Measurements from ENCODE around the gene UNCX.
A peak's percentile ranks its signal among the peaks of the same experiment; 100 is the strongest.

The UNCX gene

DNA sequence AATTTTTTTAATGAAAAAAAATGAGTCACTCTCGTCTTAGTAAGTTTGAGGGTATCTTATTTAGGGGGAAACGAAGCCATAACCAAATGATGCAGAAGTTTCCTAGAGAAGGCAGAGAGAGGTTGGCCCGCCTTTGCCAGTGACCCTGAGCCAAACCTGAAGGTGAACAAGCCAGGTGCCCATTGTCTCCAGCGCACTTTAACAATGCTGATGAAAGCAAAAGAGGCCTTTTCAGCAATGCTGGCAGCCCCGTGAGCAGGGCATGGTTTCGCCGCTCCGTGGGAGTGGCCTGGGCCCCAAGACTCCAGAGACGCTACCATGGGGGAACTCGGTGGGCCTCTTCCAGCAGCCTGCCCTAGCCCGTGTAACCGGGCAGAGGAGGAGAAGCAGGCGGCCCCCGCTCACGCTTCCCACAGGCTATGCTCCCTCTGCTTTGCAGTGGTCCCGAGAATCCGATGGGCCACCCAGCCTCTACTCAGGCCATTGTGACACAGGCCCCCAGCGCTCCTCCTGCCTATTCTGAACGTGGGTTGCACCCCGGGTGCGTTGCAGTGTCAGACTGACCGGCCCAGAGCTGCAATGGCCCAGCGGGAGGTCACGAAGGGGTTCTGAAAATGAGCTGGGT is 14.0 kb upstream of the UNCX start:
- DNase-seq: no peak

DNA sequence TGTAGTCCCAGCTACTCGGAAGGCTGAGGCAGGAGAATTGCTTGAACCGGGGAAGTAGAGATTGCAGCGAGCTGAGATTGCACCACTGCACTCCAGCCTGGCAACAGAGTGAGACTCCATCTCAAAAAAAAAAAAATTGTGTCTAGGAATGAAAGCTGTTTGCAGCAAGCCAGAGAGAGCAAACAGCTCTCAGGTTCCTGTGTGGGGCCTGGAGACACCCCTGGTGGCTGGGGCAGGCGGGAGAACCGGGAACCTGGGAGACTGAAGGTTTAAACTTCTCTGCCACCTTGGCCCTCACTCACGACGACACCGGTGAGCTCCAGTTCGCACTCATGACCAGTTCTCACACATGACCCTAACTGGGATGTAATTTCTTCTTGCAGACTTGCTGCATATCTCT is 13.2 kb upstream of the UNCX start:
- no peak for DNase-seq

DNA sequence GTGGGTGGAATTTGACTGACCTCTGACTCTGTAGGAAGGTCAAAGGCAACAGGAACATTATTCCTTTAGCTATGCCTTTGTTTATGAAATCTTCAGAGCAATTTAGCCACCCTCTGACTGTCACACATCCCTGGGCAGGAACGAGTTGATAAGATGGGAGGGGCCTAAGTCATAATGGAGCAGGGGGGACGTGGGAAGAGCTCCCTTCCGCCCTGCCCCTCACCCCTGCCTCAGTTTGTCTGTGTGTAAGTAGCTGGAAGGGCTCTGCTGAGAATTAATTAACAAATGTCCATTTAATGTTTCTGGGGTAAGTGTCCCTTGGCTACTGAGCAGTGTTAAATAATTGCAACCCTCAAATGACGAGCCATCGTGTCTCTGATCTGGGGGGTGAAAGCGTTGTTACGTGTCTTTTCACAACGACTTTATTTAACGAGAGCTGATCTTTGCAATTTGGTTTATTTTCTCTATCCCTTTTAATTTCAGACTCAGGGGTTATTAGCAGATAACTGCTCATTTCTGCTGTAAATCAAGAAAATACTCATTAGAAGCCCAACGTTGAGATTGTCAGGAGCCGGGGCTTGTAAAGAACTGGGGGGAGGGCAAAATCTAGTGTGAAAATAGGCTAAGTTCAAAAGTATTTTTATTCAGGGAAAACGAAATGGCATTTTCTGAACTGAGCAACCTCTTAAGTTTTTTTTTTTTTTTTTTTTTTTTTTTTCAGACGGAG is 12.5 kb upstream of the UNCX start:
- DNase-seq: no peak

DNA sequence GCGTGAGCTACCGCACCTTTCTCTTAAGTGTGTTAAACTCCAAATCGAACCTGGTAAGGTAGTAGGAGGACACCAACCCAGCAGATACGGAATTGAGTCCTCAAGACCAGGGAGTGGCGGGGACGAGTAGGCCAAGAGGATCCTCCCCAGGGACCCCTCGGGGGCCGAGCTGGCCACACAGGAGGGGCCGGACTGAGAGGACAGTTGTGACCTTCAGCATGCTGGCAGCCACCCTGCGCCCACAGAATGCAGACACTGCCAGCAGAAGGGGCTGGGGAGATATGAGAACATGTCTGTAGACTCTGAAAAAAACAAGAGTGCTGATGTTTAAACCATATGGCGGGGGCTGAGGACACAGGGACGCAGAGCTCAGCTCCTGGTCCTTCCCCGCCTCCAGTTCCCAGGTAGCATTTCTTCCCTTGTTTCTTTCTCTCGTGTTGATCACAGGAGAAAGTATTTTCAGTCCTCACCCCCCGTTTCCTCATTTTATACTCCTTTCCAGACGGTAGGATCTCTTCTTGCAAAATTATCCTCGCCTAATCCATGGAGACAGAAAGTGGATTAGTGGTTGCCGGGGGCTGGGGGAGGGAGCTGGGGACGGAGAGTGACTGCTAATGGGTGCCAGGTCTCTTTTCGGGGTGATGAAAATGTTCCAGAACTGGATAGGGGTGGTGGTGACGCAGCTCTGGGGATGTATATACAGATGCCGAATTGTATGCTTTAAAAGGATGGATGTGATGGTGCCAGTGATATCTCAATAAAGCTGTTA is 11.5 kb upstream of the UNCX start:
- DNase-seq: no peak

DNA sequence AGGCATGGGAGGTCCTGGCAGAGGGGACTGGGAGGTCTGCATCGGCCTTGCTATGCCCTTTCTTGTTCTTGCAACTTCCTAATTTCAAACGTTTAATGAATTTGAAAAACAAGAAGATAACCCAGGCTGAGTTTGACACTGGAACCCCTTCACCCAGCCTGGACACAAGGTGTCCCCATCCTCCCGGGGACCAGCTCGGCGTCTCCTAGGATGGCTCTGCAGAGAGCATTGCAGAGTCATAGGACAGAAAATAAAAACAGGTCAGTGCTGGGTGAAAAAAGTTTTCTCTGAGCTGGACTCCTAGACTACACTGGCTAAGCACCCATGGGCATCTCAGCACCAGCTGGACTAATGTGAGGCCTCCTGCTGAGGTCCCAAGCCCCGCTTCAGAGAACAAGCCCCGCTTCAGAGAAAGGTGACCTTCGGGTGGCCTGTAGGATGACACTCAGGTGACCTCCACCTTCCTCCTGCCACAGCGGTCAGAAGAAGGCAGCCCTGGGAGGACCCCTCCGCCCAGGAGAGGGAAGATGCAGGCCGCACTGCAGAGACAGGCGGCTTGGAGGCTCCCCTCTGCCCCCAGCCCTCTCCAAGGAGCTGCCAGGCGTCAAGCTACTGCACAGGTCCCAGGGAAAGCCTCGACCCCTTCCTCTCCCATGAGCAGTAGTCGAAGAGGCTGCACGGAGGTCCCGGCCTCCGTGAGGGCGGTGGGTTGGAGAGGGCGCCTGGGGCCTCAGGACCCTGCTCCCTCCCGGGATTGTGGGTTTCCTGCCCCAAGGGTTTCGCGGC is 9.3 kb upstream of the UNCX start:
- no peak for DNase-seq

DNA sequence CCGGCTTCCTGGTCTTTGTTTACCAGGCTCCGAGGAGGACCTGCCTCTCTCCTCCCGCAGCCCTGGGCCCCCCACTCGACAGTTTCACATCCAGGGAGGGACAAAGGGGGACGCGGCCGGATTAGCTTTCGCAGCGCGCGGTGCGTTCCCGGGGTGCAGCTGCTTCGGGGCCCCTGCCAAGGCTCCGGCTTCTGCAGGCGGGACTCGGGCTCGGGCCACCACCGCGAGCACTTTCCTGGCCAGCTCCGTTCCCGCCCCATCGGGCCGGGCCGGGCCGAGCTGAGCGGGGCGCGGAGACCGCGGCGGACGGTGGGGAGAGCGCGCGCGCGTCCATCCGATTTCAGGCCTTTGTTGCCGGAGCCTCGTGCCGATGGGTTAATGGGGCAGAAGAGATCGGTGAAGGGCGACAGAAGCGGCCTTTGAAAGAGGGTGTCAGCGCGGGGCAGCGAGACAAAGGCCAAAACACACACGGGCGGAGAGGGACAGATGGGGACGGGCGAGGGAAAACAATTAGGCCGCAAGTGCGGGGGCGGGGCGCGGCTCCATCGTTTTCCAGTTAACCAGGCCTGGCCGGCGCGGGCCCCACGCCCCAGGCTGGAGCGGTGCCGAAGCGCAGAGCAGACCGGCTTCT is 8.5 kb upstream of the UNCX start:
- no peak for DNase-seq

DNA sequence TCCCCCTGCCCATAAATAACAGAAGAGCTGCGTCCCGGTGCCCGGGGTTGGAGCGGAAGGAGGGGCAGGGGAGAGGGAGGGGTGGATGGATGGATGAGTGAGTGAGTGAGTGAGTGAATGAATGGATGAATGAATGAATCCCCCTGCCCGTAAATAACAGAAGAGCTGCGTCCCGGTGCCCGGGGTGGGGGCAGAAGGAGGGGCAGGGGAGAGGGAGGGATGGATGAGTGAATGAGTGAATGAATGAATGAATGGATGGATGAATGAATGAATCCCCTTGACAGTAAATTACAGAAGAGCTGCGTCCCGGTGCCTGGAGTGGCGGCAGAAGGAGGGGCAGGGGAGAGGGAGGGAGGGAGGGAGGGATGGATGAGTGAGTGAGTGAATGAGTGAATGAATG is 7.6 kb upstream of the UNCX start:
- DNase-seq: no peak

DNA sequence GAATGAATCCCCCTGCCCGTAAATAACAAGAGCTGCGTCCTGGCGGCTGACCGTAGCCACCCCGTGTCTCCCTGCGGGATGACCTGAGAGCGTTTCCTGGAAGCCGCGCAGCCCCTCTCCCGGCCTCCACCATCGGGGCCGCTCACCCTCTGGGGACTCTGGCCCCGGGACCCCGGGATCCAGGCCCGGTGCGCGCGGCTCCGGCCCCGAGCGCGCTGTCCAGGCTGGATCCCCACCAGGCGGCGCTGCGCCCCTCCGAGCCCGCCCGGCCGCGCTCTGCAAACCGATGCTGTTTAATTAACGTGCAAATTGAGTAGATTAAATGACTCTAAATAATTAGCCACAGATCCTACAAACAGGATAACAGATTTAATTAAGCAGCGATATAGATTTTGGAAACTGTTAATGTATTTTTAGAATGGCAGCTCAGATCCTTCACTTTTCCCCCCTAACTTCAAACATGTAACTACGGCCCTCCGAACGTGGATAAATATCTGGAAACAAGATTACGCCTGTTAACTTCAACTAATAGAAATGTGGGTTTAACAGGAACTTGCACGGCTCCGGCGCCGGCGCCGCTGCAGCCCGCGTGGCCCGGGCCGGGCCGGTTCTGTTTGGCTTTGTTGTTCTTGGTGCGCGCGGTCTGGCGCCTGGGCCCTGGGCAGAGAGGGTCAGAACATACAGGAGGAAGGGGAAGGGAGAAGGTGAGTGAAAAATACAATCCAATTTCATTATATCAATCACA is 7.1 kb upstream of the UNCX start:
- peak; percentile 23 for DNase-seq

DNA sequence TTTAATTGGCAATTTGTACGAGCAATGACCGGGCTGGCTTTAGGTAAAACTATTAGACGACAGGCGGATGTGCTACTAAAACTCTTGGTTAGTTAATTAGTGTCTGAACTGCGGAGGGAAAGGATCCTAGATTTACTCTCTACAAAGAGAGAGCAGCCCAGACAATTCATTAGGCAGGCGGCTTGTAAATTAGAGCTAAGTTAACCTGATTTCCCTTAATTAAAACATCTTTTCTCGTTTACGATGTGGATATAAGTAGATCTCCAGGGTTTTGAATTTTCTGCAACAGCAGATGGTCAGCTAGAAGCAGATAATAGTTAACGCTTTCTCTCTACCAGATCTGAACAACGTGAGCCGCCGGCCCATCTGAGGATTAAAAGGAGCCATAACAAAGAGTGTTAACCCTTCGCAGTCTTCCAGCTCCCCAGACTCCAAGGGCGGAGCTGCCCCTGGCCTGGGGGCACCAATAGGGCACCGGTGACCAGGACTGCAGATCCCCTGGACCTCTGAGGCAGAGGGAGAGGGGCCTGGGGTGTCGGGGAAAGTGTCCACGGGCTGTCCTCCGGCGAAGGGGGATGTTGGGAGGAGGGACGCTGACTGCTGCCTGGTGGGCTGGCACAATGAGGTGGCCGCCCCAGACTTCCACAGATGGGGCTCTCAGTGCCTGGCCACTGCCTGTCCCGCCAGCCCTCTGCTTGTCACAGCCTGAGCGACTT is 6.3 kb upstream of the UNCX start:
- DNase-seq: no peak

DNA sequence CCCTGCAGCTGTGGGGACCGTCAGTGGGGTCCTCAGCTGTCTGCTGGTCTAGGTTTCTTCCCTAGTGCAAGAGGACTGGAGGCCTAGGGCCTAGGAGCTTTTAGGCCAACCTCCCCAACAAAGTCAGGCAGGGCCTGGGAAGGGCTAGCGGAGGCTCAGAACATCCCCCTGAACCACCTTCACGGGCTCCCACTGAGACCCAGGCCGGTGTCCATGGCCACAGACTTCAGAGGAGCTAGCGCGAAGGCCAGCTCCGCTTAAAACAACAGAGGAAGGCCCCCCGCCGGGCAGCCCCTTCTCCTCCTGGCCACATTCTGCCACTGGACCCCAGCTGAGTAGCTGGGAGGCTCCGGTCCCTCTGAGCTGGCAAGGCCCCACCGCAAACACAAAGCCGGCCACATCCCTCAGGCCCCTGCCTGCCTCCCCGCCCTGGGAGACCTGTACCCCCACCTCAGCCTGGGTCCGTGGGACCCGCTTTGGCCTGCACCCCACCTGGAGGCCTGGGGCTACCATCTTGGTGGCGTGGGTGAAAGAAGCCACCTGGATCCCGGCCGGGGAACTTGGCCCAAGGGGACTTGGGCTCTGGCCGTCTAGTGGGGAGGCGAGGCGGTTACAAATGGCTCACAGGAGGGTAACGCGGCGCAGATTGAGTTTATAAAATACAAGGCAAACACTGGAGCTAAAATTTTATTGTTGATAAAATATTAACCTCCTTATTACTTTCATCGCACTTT is 5.4 kb upstream of the UNCX start:
- no peak for DNase-seq

DNA sequence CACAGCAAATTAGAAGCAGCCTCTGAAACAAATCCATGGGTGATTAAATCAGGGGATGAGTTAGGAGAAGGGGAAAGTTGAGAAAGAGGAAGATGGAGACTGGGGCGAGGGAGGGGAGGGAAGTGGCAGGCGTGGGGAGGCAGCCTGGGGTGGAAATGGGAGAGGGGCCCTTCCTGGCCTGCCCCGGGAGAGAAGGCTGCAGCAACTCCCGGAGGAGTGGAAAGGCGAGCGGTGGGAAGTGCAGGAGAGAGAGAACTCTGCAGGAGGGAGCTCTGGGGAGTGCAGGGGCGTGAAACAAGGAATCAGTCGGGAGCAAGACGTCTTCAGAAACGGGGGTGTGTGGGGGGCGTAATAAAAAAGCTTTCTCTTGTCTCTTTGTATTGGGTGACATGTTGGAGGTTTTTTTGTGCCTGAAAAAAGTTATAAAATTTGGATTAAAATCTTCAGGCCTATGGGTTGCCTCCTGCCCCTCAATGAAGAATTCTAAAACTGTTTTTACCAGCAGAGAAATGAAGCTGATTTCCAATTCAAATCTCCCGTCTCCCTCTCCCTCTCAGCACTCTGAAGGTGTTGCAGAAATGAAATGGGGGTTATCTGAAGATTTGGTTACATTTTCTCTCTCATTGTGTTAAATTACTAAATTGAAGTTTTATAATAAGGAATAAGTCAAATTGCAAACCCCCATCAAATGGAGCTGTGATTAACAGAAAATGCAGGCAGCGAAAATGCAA is 4.7 kb upstream of the UNCX start:
- no peak for DNase-seq

DNA sequence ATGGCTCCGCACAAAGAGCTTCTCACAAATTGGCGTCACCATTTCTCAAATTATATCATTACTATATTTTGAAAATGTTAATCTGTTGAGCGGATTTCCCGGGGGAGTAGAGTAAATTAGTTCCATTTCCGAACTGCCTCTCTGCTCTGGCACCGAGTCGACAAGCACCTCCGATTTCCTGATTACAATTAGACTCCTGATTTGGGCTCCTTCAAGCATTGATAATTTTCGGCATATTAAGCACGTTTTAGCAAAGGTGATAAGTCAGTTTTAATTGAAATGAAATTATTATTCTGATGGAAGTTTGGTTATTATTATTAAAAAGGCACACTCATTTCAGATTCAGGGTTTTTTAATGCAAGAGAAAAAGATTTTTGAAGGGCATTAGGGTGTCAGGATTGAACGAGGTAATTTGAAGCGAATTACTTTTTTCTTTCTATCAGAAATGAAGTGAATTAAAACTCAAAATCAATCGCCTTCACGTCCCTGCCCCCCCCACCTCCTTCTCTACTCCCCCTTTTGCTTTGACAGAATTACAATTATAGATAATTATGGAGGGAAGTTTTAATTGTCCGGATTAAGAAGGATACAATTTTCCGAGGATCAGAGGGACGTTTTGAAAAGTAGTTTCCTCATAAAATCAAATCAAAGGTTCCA is 4.0 kb upstream of the UNCX start:
- no peak for DNase-seq

DNA sequence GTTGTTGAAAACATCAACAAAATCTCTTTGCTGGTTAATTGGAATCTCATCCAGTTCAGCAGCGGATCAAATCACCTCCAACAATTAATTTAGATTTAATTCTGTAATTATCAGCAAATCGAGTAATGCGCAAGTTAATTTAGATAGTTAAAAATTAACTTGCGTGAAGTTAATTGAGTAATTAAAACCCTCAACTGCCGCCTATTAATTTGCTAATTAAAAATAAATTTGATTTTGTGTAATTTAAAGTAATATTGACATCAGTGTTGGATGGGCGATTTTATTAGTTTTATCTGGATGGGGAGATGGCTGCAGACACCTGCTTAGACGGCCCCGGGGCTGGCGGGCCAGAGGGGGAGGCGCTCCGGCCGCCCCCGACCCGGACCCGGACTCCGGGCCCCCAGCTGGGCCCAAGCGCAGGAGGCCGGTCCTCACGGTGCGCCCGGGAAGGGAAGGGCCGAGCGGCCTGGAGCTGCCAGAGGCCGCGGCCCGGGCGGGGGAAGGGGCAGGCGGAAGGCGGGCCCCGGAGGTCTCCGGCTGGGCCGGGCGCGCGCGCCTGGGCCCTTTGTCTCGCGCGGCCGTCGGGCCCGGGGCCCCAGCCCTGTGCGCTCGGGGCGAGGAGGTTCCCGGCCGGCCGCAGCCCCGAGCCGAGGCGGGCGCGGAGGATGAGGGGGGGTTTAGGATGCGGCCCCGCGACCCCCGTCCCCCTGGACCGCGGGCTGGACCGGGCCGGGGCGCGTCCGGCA is 3.3 kb upstream of the UNCX start:
- DNase-seq: no peak

DNA sequence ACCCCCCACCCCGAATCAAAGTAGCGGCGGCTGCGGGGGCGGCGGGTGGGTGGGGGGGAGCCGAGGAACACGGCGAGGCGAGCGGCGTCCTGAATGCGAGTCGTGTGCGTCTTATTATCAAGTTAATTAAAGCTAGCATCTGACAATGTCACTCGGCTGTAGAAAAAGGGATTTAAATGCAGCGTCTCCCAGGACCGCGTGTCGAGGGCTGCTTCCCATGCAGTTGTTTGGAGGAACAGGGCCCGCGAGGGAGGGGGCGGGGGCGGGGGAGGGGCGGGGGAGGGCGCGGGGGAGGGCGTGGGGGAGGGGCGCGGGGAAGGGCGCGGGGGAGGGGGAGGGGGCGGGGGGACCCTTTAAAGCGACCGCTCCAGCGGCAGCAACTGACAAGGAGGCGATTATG is 2.7 kb upstream of the UNCX start:
- no peak for DNase-seq

DNA sequence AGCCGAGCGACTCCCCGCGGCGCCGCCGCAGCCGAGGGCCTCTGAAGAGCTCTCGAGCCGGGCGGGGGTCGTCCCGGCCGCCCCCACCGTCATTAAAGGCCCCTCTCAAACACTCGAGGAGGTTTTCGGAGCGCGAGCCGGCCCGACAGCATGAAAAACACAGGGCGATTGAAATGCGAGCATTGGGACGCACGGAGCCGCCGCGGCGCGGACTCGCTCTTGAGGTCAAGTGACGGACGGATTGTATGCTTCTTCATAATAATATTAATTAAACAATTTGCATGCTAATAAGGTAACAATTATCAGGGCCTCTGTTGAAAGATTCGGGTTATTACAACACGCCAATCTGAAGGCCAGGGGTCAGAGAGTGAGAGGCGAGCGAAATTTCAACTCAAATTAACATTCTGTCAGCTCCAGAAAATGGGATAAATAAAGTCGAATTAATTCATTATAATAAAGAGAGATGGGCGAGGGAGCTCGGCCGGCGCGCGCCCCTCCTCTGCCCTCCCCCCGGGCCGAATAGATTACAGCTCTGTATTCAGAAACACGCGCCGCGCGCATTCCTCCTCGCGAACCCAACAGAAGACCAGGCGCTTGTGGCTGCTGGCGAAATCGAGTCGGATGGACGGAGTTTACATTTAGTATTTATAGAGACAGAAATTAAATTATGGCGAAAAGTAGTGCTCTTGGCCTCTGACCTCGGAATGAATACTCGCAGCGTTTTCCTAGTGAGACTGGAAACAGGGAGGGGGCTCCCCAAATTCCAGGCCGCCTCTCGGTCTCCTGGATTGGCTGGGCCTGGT is 2.1 kb upstream of the UNCX start:
- no peak for DNase-seq

DNA sequence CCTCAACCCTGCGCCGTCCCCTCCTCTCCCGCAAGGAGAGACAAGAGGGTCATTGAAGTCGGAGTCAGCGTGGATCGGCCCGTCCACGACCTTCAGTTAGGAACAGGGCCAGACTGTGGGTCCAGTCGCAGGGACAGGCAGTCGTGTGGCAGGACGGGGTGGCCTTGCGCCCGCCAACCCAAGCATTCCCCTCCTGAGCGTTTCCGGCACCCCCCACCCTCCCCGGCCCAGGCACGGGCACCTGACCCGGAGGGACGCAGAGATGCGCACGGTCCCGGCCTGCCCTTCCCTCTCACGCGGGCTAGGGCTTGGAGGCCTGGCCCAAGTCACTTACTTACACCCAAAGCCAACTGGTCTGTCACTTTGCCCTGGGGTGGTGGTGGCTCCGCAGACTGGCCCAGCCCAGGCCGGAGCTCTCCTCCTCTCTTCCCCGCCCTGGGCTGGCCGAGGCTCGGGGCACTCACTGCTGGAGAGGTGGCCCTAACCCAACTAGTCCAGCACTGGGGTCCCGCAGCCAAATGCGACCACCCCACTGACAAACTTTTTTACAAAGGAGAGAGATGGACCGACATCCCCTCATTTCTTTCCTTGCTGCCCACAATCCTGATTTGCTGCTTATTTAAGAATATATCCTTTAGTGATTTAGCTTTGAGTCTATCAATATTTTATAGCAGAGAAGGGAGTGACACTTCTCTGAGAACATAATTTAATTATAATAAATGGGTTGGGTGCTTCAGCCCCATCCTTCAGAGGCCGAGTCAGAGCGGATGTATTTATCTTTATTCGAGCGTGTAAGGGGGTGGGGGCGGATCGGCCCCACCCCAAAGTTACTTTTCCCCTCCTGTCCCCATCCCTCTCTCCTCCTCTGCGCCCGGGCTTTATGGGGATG is 1.2 kb upstream of the UNCX start:
- no peak for DNase-seq

DNA sequence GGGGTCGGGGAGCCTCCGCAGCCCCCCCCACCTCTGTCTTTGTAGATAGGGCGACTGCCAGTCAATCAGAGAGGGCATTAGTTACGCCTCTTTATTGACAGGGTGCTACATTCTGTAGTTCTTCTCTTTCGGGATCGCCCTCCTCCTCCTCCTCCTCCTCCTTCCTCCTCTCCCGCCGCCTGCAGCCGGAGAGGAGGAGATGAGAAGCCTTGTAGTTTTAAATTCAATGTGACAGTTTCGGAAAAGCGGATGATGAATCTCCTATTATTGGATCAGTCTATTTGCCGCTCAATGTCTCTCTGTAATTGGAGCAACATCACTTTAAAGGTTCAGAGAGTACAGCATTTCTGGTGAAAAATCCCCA is 587 bp upstream of the UNCX start:
- no peak for DNase-seq
